Loucy (cell line): ENCODE measurements around the gene PARP8.

ENCODE experiments used
- EZH2phosphoT487 ChIP-seq: fragments of 200-600 bp; IDR thresholded peaks from 2 replicates; pipeline ENCODE4 v1.6.1; 2018; ENCODE audit warnings: antibody characterized with exemption, mild to moderate bottlenecking, moderate library complexity, borderline replicate concordance
- TF ChIP-seq, protein P1 (sequence below): fragments of 200-600 bp; sonication (generic); conservative IDR thresholded peaks from 2 replicates; pipeline ENCODE4 v1.5.1; 2014; ENCODE audit warnings: mild to moderate bottlenecking, antibody characterized with exemption, low read length

DNA sequence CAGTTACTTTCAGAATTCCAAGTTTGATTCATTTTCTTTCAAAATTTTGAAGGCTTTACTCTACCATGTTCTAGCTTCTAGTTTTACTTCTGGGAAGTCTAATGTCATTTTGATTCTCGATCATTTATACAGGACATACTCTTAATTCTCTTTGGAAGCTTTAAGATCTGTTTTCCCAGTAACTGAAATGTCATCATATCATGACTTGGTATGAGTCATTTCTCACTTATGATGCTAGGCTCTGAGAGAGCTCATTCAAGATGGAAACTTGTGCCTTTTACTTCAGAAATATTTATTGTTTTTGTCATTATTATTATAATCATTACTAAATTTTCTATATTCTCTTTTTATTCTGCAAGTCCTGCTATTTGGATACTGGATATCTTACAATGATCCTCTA is 222.3 kb downstream of the PARP8 start:
- TF ChIP-seq, protein P1, sequence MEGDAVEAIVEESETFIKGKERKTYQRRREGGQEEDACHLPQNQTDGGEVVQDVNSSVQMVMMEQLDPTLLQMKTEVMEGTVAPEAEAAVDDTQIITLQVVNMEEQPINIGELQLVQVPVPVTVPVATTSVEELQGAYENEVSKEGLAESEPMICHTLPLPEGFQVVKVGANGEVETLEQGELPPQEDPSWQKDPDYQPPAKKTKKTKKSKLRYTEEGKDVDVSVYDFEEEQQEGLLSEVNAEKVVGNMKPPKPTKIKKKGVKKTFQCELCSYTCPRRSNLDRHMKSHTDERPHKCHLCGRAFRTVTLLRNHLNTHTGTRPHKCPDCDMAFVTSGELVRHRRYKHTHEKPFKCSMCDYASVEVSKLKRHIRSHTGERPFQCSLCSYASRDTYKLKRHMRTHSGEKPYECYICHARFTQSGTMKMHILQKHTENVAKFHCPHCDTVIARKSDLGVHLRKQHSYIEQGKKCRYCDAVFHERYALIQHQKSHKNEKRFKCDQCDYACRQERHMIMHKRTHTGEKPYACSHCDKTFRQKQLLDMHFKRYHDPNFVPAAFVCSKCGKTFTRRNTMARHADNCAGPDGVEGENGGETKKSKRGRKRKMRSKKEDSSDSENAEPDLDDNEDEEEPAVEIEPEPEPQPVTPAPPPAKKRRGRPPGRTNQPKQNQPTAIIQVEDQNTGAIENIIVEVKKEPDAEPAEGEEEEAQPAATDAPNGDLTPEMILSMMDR: no peak
- TF ChIP-seq EZH2phosphoT487: no peak
